Stimulated activated naive B cell treated with anti-CD40 and anti-IgM and Interleukin-4, amounts not matched to agents 10 μg/mL and 1 μg/mL and 100 μg/mL, for 72 hours (primary cell): Measurements from ENCODE around the gene MEGF11.
A peak's percentile ranks its signal among the peaks of the same experiment; 100 is the strongest.
"Not testable (repeated sequence)": the region's sequence is repeated elsewhere in the genome, so short reads cannot be mapped to it uniquely, and the experiment has no call there.

ENCODE experiments used
- ATAC-seq, 2 donors: fragments of 150-1000 bp; cut with Tn5 transposase; replicated peaks; 2 replicates each; pipeline ENCODE4 v1.10.0; 2021; ENCODE audit warnings: moderate library complexity in 1 of 2
- DNase-seq: peaks from one replicate; pipeline ENCODE4 v3.0.0; 2021
- H3K27ac Mint-ChIP-seq: one replicate; pipeline ENCODE4 v1.8.0; 2022; ENCODE audit warnings: mild to moderate bottlenecking, mixed read lengths
- H3K27me3 Mint-ChIP-seq, 2 donors: one replicate each; pipeline ENCODE4 v1.8.0; 2022; ENCODE audit warnings: mixed read lengths in 2 of 2
- H3K36me3 Mint-ChIP-seq, 2 donors: one replicate each; pipeline ENCODE4 v1.8.0; 2022; ENCODE audit warnings: mixed read lengths in 2 of 2, mild to moderate bottlenecking in 1 of 2
- H3K4me1 Mint-ChIP-seq, 2 donors: one replicate each; pipeline ENCODE4 v1.8.0; 2022; ENCODE audit warnings: mixed read lengths in 2 of 2, mild to moderate bottlenecking in 1 of 2
- H3K4me3 Mint-ChIP-seq, 2 donors: one replicate each; pipeline ENCODE4 v1.8.0; 2022; ENCODE audit warnings: mild to moderate bottlenecking in 2 of 2, mixed read lengths in 2 of 2, moderate library complexity in 1 of 2
- H3K9me3 Mint-ChIP-seq, 2 donors: one replicate each; pipeline ENCODE4 v1.8.0; 2022; ENCODE audit warnings: mixed read lengths in 2 of 2, mild to moderate bottlenecking in 1 of 2

MEGF11 gene

DNA sequence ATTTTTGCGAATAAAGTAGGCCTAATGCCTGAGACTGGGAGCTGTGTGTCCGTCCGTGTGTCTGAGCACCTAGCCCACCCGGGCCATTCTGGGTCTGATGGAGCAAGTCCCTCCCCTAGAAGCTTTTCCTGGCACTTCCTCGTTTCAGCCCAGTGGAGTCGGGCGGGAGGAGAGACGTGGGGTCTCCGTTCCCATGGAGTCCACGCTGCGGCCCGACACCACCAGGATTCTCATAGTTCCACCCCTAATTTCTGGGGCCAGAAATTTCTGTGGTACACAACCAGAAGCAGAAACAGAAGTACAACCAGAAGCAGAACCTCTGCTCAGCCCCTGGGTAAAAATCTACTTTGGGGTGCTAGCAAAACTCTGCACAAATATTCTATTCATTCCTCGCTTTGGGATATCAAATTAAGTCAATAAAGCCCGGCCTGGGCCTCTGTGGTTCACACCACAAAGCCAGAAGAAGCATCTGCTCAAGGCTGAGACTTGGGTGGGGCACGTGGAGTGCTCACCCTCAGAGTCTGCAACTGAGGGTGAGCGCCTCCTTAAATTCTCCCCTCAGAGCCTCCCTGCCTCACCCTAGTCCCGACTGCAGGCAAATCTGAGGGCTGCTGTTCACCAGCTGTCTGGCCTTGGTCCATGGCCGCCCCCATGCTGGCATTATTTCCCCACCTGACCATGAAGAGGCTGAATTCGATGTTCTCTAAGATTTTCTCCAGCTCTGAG, 1.6 kb upstream of the MEGF11 start:
- H3K4me1 Mint-ChIP-seq = peaks cover 13 to 20% of the 10 kb centered on the region in 2 donors
- ATAC-seq (no peak), DNase-seq (no peak)
- no peak overlapping the region for H3K27ac Mint-ChIP-seq
- peaks cover 3% of the 10 kb centered on the region in 2 donors for H3K36me3 Mint-ChIP-seq
- H3K4me3 Mint-ChIP-seq = no peak overlapping the region
- H3K9me3 Mint-ChIP-seq = no peaks in the 10 kb centered on the region
- H3K27me3 Mint-ChIP-seq = peaks cover 58 to 69% of the 10 kb centered on the region in 2 donors

DNA sequence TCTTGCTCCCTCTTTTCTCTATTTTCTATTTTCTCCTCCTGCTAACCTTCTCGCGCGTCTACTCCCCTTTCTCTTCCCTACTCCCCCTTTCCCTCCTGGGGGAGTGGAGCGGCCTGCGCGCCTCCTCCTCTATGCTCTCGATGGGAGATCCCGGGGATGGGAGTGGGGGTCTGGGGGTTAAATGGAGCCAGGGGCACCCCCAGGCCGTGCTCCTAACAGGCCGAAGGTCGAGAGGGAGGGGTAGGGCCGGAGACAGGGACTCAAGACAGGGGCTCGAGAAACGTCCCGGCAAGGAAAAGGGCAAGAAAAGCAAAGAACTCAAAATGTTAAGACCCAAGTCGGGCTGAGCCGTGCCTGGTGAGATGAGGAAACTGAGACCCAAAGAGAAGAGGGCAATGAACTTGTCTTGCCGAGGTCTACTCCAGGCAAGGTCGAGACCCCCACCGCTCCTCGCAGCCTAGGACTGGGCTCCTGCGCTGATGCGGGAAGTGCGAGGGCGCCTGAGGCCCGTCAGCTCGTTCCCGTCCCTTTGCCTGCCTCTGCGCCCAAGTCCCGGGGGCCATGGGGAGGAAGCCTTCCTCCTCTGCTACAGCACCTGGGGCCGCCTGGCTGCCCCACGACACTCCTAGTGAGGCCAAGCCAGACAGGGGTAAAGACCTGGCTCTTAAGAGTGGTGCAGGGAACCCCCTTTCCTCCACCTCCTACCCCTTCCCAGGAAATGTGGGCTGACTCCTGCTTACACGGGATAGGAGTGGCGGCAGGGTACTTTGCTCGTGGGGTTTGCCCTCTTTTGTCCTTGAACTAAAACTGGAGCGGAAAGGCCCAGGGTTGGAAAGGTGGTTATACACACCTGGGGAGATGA, 770 bp upstream of the MEGF11 start:
- peak overlapping the region; percentile 87 to 88 for H3K4me3 Mint-ChIP-seq
- no peak for ATAC-seq
- peaks cover 60 to 70% of the 10 kb centered on the region in 2 donors for H3K27me3 Mint-ChIP-seq
- no peak for DNase-seq
- peak overlapping the region; percentile 85 for H3K27ac Mint-ChIP-seq
- H3K36me3 Mint-ChIP-seq = peaks cover 3% of the 10 kb centered on the region in 2 donors
- peaks cover 13 to 20% of the 10 kb centered on the region in 2 donors for H3K4me1 Mint-ChIP-seq
- H3K9me3 Mint-ChIP-seq = no peaks in the 10 kb centered on the region

DNA sequence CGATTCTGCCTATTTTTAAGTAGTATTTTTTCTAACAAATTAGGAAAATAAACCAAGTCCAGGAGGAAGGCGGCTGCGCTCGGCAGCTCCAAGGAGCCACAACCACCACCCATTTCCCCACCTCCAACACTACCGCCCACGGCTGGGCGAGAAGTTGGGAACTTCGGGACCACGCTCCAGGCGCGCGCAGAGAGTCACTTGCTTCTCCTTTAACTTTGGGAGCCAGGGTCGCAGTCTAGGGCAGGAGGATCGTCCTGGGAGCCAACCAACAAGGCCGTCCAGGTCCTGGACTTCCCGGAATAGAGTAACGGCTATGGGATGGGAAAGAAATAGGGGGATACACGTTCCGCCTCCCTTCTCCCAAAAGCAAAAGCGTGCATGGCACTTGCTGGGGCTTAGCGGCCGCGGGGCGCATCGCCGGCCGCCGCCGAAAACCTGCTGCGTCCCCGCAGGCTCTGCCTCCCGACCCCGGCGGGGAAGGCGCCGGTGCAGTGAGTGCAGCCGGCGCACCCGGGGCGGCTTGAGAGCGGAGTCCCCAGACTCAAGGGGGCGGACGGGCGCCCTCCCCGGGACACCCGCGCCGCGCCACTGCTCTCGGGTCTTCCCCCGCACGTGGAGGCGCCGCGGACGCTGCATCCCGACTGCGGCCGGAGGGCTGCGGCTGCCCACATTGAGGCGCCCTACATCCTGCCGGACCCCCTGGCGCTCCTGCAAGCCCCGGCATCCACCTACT, 699 bp downstream of the MEGF11 start:
- Mint-ChIP-seq H3K9me3 (no peaks in the 10 kb centered on the region), H3K4me3 (peak overlapping the region; percentile 74 to 87), H3K36me3 (peaks cover 3% of the 10 kb centered on the region in 2 donors), H3K4me1 (peaks cover 13 to 20% of the 10 kb centered on the region in 2 donors), H3K27ac (no peak overlapping the region), H3K27me3 (peaks cover 67 to 78% of the 10 kb centered on the region in 2 donors)
- DNase-seq (no peak), ATAC-seq (peak; percentile 38 to 48)

DNA sequence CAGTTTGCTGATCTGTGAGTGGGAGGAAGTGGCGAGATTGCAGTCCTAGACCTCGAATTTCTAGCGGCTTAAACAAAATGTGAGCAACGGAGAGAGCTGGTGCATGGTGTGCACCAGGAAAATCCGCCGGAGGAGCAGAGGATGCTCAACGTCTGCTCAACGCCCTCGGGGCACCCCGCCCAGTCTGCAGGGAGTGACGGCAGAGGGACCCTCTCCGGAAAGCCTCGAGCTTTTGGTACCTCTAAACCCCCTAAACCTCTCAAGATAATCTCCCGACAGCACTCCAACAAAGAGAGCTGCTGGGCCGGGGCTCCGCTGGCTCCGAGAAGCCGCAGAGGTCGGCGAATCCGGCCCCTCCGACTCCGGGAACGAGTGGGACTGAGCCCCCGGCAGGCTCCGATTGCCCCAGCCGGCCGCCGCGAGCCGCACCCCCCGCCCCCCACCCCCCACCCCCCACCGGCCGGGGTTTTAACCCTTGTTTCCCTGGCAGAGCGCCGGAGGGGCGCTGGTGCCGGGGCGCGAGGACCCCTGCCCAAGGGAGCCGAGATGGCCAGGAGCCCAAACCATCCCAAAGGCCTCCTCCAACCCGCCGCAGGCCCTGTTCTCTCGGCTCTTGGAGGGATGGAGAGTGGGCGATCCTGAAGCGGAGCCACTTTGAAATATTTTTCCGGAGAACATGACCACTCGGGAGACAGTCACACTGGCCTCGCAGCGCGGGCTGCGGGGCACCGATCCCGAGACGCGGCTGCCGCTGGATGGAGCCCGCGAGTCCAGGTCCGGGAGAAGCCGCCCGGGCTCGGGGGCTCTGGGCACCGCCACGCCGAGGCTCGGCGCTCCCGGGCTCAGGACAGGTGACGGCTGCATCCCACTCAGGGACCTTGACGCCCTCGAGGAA, 1.5 kb downstream of the MEGF11 start:
- Mint-ChIP-seq H3K27ac (no peak overlapping the region), H3K4me1 (peaks cover 13 to 20% of the 10 kb centered on the region in 2 donors), H3K4me3 (peak overlapping the region; percentile 74 to 87), H3K9me3 (no peaks in the 10 kb centered on the region), H3K27me3 (peaks cover 64 to 83% of the 10 kb centered on the region in 2 donors), H3K36me3 (peaks cover 3% of the 10 kb centered on the region in 2 donors)
- ATAC-seq = peak; percentile 62 to 66
- peak; percentile 22 for DNase-seq

DNA sequence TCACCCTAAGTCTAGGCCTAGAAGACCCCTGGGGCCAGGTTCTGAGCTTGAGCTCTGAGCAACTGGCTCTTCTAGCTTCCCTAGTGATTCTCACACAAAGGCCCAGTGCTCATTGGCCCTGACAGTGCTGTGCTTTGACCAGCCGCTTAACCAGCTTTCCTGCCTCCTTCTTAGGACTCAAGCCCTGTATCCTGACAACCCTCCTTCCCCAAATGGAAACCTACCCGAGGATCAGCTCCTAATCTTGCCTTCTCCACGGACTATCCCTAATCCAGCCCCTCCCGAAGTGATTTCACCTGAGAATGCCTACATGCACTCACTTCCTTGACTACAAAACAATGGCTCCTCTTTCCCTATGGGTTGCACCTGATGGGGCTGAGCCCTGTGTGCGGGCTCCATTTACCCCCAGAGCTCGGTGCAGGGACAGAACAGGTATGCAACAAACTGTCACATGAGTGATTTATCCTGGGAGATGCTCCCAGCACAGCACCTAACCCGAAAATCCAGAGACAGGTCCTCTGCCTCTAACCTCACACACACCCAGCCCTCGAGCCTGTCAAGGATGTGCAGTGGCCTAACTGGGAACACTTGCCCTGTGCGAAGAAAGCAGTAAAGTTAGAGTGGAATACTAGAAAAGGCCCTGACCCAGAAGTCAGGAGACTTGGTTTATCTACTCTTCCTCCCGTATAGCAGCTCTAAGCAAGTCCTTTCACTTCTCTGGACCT, 2.3 kb downstream of the MEGF11 start:
- no peak overlapping the region for H3K27ac Mint-ChIP-seq
- peaks cover 13 to 20% of the 10 kb centered on the region in 2 donors for H3K4me1 Mint-ChIP-seq
- no peaks in the 10 kb centered on the region for H3K9me3 Mint-ChIP-seq
- peaks cover 65 to 79% of the 10 kb centered on the region in 2 donors for H3K27me3 Mint-ChIP-seq
- DNase-seq = no peak
- ATAC-seq = no peak
- H3K36me3 Mint-ChIP-seq = peaks cover 3% of the 10 kb centered on the region in 2 donors
- H3K4me3 Mint-ChIP-seq = peak overlapping the region; percentile 32 to 87

DNA sequence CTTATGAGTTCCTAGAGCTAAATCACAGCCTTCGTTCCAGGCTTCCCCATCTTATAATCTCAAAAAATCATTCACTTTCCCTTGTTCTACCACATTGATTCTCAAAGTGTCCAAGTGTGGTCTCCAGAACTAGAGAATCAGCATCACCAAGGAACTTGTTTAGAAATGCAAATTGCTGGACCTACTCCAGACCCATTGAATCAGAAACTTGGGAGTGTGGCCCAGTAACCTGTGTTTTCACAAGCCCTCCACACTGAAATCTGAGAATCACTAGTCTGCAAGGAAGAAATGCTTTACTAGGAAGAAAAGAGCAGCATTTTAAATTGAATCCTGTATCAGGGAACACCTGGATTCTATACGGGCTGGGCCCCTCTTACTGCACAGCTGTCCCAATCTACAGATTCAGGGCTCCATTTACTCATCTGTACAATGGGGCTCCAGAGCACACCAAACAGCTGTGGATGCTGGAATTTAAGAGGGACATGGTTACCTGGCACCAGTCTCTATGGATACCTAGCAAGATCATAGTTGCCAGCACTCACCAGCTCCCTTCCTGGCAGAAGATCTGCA, 3.9 kb downstream of the MEGF11 start:
- peaks cover 3% of the 10 kb centered on the region in 2 donors for H3K36me3 Mint-ChIP-seq
- H3K4me1 Mint-ChIP-seq = peaks cover 13 to 18% of the 10 kb centered on the region in 2 donors

DNA sequence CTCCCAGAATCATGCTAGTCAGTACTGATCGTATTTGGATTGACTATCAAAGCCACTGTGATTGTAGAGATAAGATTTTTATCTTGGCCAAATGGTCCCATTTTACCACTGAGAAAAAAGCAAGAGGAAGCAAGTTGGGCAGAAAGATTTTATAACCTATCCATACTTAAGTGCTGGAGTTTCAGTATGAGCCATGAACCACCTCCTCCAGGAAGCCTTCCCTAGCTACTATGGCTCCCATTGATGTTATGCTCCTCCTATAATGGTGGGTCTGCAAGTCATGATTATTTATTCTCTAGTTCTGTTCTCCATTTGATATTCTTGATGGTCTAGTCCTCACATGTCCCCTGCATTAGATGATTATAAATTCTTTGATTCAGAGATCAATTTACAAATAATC, 6.6 kb downstream of the MEGF11 start:
- Mint-ChIP-seq H3K4me1 (peaks cover 0 to 2% of the 10 kb centered on the region in 2 donors), H3K9me3 (no peaks in the 10 kb centered on the region)

More for the DNA sequence above, 3.9 kb downstream of the MEGF11 start:
- Mint-ChIP-seq H3K27me3 (peaks cover 59 to 71% of the 10 kb centered on the region in 2 donors), H3K4me3 (no peak overlapping the region), H3K27ac (no peak overlapping the region), H3K9me3 (no peaks in the 10 kb centered on the region)
- ATAC-seq (no peak), DNase-seq (no peak)

DNA sequence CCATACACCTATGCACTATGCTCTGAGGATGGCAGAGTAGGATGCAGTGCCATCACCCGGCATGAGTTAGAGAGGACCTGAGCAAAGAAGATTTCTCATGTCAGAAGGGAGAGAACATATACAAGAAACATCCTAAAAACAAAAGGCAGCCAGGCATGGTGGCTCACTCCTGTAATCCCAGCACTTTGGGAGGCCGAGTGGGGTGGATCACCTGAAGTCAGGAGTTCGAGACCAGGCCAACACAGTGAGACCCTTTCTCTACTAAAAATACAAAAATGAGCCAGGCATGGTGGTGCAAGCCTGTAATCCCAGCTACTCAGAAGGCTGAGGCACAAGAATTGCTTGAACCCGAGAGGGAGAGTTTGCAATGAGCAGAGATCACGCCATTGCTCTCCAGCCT, 7.7 kb downstream of the MEGF11 start:
- H3K36me3 Mint-ChIP-seq, H3K4me3 Mint-ChIP-seq, DNase-seq, H3K27ac Mint-ChIP-seq, H3K4me1 Mint-ChIP-seq, H3K9me3 Mint-ChIP-seq, ATAC-seq: not testable (repeated sequence)
- H3K27me3 Mint-ChIP-seq = peaks cover 50 to 64% of the 10 kb centered on the region in 2 donors

More for the DNA sequence above, 6.6 kb downstream of the MEGF11 start:
- Mint-ChIP-seq H3K36me3 (no peaks in the 10 kb centered on the region), H3K27me3 (peaks cover 53 to 67% of the 10 kb centered on the region in 2 donors), H3K4me3 (no peak overlapping the region), H3K27ac (no peak overlapping the region)
- no peak for ATAC-seq
- no peak for DNase-seq

DNA sequence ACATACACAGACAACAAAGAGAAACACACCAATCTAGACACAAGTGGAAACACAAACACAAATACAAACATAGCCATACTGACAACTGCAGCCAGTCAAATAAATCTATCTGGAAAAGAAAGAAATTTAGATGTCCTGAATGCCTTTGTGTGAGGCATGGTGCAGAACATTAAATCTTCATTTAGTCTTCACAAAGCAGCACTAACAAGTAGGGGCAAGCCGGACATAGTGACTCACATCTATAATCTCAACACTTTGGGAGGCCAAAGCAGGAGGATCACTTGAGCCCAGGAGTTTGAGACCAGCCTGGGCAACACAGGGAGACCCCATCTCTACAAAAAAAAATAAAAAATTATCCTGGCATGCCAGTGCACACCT, 11.7 kb downstream of the MEGF11 start:
- peaks cover 32 to 45% of the 10 kb centered on the region in 2 donors for H3K27me3 Mint-ChIP-seq
- no peak for DNase-seq
- no peak overlapping the region for H3K27ac Mint-ChIP-seq
- no peak overlapping the region for H3K4me3 Mint-ChIP-seq
- H3K9me3 Mint-ChIP-seq = no peaks in the 10 kb centered on the region
- H3K36me3 Mint-ChIP-seq = no peaks in the 10 kb centered on the region
- no peak for ATAC-seq
- peaks cover 0 to 3% of the 10 kb centered on the region in 2 donors for H3K4me1 Mint-ChIP-seq

DNA sequence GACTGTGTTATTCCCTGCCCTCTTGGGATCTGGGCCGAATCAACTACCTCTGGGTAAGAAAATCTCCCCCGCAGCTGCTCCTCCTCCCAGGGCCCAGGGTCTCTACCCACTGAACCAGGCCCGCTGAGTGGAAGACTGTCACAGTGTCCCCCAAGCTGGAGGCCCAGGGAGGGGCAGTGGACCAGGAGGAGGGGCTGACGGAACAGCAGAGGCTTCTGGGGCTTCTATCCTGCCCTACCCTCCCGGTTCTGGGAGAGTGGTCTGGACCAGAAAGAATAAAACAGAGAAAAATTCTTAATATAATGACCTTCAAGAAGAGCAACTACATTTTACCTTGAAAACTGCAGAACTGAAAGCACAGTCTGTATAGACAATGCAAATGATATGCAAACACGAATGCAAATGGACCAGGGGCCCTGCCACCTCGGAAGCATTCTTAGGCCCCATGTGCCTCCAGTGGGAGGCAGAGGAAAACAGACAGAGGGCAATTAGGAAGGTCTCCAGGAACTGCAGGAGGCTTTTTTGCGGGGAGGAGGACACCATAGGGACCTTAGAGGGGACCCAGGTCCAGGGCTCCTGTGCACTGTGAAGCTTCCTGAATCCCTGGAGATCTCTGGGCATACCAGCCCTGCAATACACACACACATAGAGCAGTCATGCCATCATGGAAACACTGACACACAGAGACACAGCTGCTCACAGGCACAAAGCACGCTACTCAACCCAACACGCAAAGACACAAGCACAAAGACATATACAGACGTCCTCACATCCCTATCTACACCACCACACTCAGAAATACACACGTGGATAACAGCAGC, 12.3 kb downstream of the MEGF11 start:
- H3K27ac Mint-ChIP-seq = no peak overlapping the region
- H3K4me1 Mint-ChIP-seq = peaks cover 0 to 3% of the 10 kb centered on the region in 2 donors
- no peak overlapping the region for H3K4me3 Mint-ChIP-seq
- DNase-seq (no peak), ATAC-seq (no peak)
- no peaks in the 10 kb centered on the region for H3K9me3 Mint-ChIP-seq
- peaks cover 35 to 49% of the 10 kb centered on the region in 2 donors for H3K27me3 Mint-ChIP-seq
- no peaks in the 10 kb centered on the region for H3K36me3 Mint-ChIP-seq

DNA sequence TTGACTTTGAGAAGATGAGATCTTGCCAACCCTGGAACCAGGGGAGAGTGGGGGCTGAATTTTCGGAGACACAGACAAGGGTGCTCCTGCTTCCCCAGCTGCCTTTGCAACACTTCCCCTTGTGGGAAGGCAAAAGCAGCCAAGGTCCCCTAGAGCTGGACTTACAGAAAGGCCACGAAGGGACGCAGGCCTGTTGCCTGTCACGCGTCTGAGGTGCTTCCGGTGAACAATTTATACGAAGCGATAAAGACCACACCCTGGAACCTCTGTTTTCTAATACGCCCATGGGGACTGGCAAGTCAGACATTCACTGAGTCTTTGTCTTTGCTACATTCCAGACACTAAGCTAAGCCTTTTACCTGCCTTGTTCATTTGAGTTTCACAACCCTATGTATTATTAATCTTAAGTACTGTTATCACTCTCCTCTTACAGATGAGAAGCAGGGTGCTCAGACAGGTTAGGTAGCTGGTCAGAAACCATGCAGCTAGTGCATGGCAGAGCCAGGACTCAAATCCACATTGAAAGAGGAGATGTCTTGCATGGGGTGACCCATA, 13.2 kb downstream of the MEGF11 start:
- Mint-ChIP-seq H3K9me3 (no peaks in the 10 kb centered on the region), H3K27me3 (peaks cover 37 to 56% of the 10 kb centered on the region in 2 donors), H3K4me1 (peaks cover 0 to 3% of the 10 kb centered on the region in 2 donors), H3K36me3 (no peaks in the 10 kb centered on the region), H3K27ac (no peak overlapping the region), H3K4me3 (no peak overlapping the region)
- DNase-seq (no peak), ATAC-seq (no peak)

DNA sequence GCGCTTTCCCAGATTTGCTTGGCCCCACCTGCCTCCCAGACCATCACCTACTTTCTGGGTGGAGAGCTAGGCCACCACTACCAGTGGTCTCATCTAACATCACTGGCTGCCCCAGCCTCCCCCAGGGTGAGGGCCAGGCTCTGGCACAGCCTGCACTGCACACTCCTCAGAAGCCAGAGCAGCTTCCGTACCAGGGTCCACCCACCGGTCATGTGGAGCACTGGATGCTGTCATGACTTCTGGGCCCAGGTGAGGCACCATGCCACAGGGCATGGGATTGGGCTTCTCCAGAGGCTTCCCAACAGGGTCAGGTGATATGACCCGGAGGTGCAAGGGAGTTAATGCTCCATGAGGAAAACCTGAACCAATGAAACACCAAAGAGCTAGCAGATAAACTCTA, 14.0 kb downstream of the MEGF11 start:
- Mint-ChIP-seq H3K4me3 (no peak overlapping the region), H3K9me3 (no peaks in the 10 kb centered on the region)
- no peak for ATAC-seq

More for the DNA sequence above, 14.0 kb downstream of the MEGF11 start:
- Mint-ChIP-seq H3K36me3 (no peaks in the 10 kb centered on the region), H3K27me3 (peaks cover 31 to 54% of the 10 kb centered on the region in 2 donors), H3K27ac (no peak overlapping the region), H3K4me1 (peaks cover 0 to 3% of the 10 kb centered on the region in 2 donors)
- no peak for DNase-seq
